GM12878 (cell line): ENCODE measurements around the gene ITGBL1. TPM values are rescaled to one million over a fixed set of nuclear protein-coding genes. Genes with fewer than 3 reads are reported as not detected.

Experiments used
- ATAC-seq: fragments of 200-7000 bp; cut with Tn5 transposase; 3 replicates; pipeline ENCODE4 v1.9.1; 2020; ENCODE audit warnings: mild to moderate bottlenecking, moderate library complexity
- BruUV-seq: library from RNA; stranded (reverse); fragments of 400-500 nt; replicated peaks from 2 replicates; lab custom pipeline; 2021; lab: Mats Ljungman, UMichigan
- CTCF ChIA-PET: fragments of 300-600 bp; sonication (Branson Sonifier 250); formaldehyde crosslinking; extraction: SDS; loops from one replicate; lab custom pipeline; 2021; ENCODE audit warnings: inconsistent platforms; lab: Yijun Ruan, JAX
- POLR2A ChIA-PET: fragments of 350-600 bp; formaldehyde crosslinking; extraction: SDS; loops from one replicate; lab custom pipeline; 2021; ENCODE audit warnings: inconsistent platforms; lab: Charles Lee
- RAD21 ChIA-PET: fragments of 300-600 bp; sonication (Branson Sonifier 250); formaldehyde crosslinking; loops from one replicate; lab custom pipeline; 2023; ENCODE audit warnings: antibody characterized with exemption; ENCODE audit not compliant: unreplicated experiment; lab: Charles Lee
- SMC1A ChIA-PET: fragments of 300-600 bp; sonication (Branson Sonifier 250); formaldehyde crosslinking; loops from one replicate; lab custom pipeline; 2023; ENCODE audit not compliant: unreplicated experiment, uncharacterized antibody; lab: Charles Lee
- DNase-seq: peaks from one replicate; pipeline ENCODE4 v3.0.0-alpha.2; 2011; ENCODE audit warnings: low read depth, low spot score
- FAIRE-seq: peaks from 3 replicates; lab custom pipeline; 2011; peaks lifted over from hg19 to GRCh38; lab: Jason Lieb, UNC
- H2AFZ ChIP-seq: 2 replicates; pipeline ENCODE4 v1.6.0; 2011; ENCODE audit warnings: low read depth, low read length, control low read depth; ENCODE audit not compliant: control insufficient read depth
- H3K27ac ChIP-seq: 2 replicates; pipeline ENCODE4 v1.5.1; 2011; ENCODE audit warnings: control low read depth; ENCODE audit not compliant: control insufficient read depth, insufficient read depth
- H3K27me3 ChIP-seq, 2 experiments: replicated peaks in 1 of 2; 2 replicates each; pipeline versions ENCODE4 v1.6.0 to v1.6.1; 2011; ENCODE audit warnings: low read length in 1 of 2; ENCODE audit not compliant: control insufficient read depth in 2 of 2, insufficient read depth in 2 of 2
- H3K36me3 ChIP-seq, 2 experiments: 2 replicates each; pipeline ENCODE4 v1.5.1; 2011; ENCODE audit warnings: low read length in 1 of 2; ENCODE audit not compliant: control insufficient read depth in 2 of 2, insufficient read depth in 2 of 2
- H3K4me1 ChIP-seq: 2 replicates; pipeline ENCODE4 v1.6.1; 2011; ENCODE audit warnings: mild to moderate bottlenecking, low read length, moderate library complexity, mixed read lengths; ENCODE audit not compliant: control insufficient read depth, insufficient read depth
- H3K4me2 ChIP-seq: 2 replicates; pipeline ENCODE4 v1.6.0; 2011; ENCODE audit warnings: control low read depth; ENCODE audit not compliant: control insufficient read depth, insufficient read depth
- H3K4me3 ChIP-seq: fragments of 200-600 bp; sonication (generic); 2 replicates; pipeline ENCODE4 v1.5.1; 2016
- H3K79me2 ChIP-seq: 2 replicates; pipeline ENCODE4 v1.6.0; 2011; ENCODE audit warnings: low read length; ENCODE audit not compliant: control insufficient read depth, insufficient read depth
- H3K9ac ChIP-seq: 2 replicates; pipeline ENCODE4 v1.8.0; 2011; ENCODE audit warnings: low read length, control low read depth, mixed read lengths; ENCODE audit not compliant: control insufficient read depth, insufficient read depth
- H3K9me3 ChIP-seq: replicated peaks from 3 replicates; pipeline ENCODE4 v1.5.1; 2011; ENCODE audit warnings: mild to moderate bottlenecking, low read length; ENCODE audit not compliant: control insufficient read depth, insufficient read depth
- H4K20me1 ChIP-seq: 2 replicates; pipeline ENCODE4 v1.6.0; 2011; ENCODE audit not compliant: control insufficient read depth, insufficient read depth
- HDAC6 ChIP-seq: fragments of 200-600 bp; sonication (generic); IDR thresholded peaks from one replicate; pipeline ENCODE4 v1.8.0; 2017; ENCODE audit warnings: antibody characterized with exemption; ENCODE audit not compliant: unreplicated experiment
- JUNB ChIP-seq: IDR thresholded peaks from 2 replicates; pipeline ENCODE4 v1.6.1; 2016; ENCODE audit warnings: antibody characterized with exemption, mild to moderate bottlenecking
- MYC ChIP-seq: IDR thresholded peaks from 2 replicates; pipeline ENCODE4 v1.6.1; 2011; ENCODE audit warnings: mild to moderate bottlenecking, low read length, moderate library complexity, inconsistent platforms; ENCODE audit not compliant: insufficient read depth, insufficient replicate concordance, insufficient read length, severe bottlenecking
- NBN ChIP-seq: fragments of 450-650 bp; IDR thresholded peaks from 2 replicates; pipeline ENCODE4 v1.6.1; 2016
- POLR2AphosphoS5 ChIP-seq: IDR thresholded peaks from 2 replicates; pipeline ENCODE4 v1.6.1; 2011; ENCODE audit warnings: mild to moderate bottlenecking, low read length, inconsistent platforms
- RCOR1 ChIP-seq: conservative IDR thresholded peaks from 2 replicates; pipeline ENCODE4 v1.6.1; 2012; ENCODE audit warnings: low read depth, low read length, improper control_type of control experiment
- YBX1 ChIP-seq: fragments of 450-650 bp; IDR thresholded peaks from 2 replicates; pipeline ENCODE4 v1.6.1; 2016; ENCODE audit warnings: antibody characterized with exemption
- WGBS: methylation state at CpG from one replicate; pipeline ENCODE4 v1.1.6; 2016; ENCODE audit warnings: low lambda C conversion rate; ENCODE audit not compliant: insufficient replicate concordance, insufficient coverage; ENCODE audit errors: missing lambda C conversion rate; 5-methylcytosine and 5-hydroxymethylcytosine counted together
- in situ Hi-C: fragments of 300-500 bp; cut with MboI; formaldehyde crosslinking; loops from 9 replicates; pipeline ENCODE4 v1.14.3; 2018; ENCODE audit warnings: mixed read lengths
- intact Hi-C: fragments of 100-400 bp; cut with micrococcal nuclease; formaldehyde crosslinking; loops from one replicate; pipeline ENCODE4 v1.14.2; 2022; ENCODE audit not compliant: unreplicated experiment
- polyA plus RNA-seq, 11 experiments: library from polyadenylated mRNA; depleted of rRNA in 4 of 11; unstranded in 6 of 11; stranded (reverse) in 5 of 11; fragments of >200 nt; fragmentation: Nextera tagmentation in 4 of 11; fragmentation: Illumina TruSeq in 1 of 11; extraction: Ambion mirVana in 4 of 11; extraction: Trizol in 1 of 11; gene quantifications; 1 replicate in 1 of 11; 2 replicates in 10 of 11; pipeline versions ENCODE4 v1.2.1 to v1.2.3, GENCODE V29; 2011 to 2016; ENCODE audit warnings: inconsistent platforms in 2 of 11, missing spikeins in 2 of 11, low read depth in 1 of 11
- total RNA-seq, 4 experiments: library from RNA; depleted of rRNA in 3 of 4; stranded (reverse); fragments of >200 nt in 3 of 4; fragmentation: Illumina TruSeq in 1 of 4; extraction: Trizol in 1 of 4; gene quantifications; 2 replicates each; pipeline versions ENCODE4 v1.2.1 to v1.2.3, GENCODE V29; 2013 to 2021

Gene ITGBL1
- total and polyA plus RNA-seq, 10 of the 15 experiments (the other 5 are each of a cell fraction or from before 2014, with no cell fraction given): 0.17 to 2.8 (median 0.28) TPM; not detected in 3

DNA sequence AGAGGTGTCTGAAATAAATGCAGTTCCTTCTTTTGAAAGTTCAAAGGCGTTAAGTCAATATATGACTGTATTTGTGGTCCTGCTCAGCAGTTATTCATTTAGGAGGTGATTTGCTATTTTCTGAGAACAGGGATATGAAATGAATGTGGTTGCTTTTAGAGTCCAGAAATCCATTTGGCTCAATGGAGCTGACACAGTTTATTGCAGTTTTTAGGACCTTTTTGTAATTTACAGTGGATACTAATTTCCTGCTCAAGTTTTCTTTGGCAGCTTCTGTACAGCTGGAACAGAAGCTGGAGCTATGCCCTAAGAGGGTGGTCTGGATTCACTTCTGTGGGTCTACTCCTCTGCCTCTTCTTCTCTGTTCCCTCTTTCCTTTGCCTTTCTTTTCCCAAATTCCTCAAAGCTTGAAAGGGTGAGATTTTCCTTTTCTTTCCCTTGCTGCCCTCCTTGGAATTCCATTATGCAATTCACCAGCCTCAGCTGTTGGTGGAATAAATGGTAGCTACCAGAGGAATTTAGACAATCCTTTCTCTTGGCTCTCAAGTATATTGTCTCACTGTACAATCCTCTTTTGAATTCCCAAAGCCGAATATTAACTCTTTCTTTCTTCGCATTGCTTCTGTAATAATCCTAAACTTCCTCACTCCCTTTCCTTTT, 39.9 kb downstream of the ITGBL1 start:
- ChIA-PET RAD21 (no interaction called here), POLR2A (no interaction called here), CTCF (interaction anchor here (0.6 to 1.6 kb wide), 2 partner anchors 22 to 43 kb away, joined by 4 read pairs; no protein-coding TSS in a partner anchor), SMC1A (interaction anchor here (1.3 to 1.4 kb wide), 2 partner anchors 9 to 229 kb away, joined by 3 to 6 read pairs; no protein-coding TSS in a partner anchor)
- BruUV-seq: no TSS peak
- no peak for DNase-seq
- in situ Hi-C loops: no loop called here
- Histone ChIP-seq H3K9me3 (no peaks in the 10 kb centered on the region), H3K79me2 (no peaks in the 10 kb centered on the region), H3K4me1 (no peaks in the 10 kb centered on the region), H3K27me3 (no peaks in the 10 kb centered on the region), H3K4me3 (no peak overlapping the region), H3K4me2 (no peak overlapping the region), H3K36me3 (no peaks in the 10 kb centered on the region), H3K27ac (no peak overlapping the region), H3K9ac (no peak overlapping the region), H4K20me1 (no peaks in the 10 kb centered on the region), H2AFZ (no peak overlapping the region)
- 53% methylated on average over 3 of the region's 3 CpGs for WGBS
- intact Hi-C loops: no loop called here
- no peak for TF ChIP-seq JUNB
- no peak for TF ChIP-seq RCOR1
- no peak for TF ChIP-seq NBN
- no peak for ATAC-seq
- FAIRE-seq: no peak

DNA sequence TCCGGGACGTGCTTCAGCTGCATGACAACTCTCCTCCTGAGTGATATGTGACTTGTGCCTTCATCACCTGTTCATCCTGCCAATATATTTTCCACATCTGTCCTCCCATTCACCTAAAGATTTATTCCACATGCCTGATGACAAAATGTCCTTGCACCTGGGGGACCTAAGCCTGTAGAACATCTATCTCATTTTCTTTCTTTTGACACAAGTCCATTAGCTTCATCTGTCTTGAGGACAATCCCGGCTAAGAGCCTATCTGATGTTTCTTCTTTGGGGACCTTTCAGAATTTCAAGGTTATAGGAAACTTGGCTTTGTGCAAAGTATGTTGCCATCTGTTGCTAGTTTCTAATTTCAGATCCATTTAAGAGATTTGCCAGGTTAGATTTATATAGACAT, 41.1 kb downstream of the ITGBL1 start:
- TF ChIP-seq MYC (no peak), HDAC6 (no peak), POLR2AphosphoS5 (no peak), YBX1 (no peak)
- H3K79me2 ChIP-seq: no peaks in the 10 kb centered on the region
- no peak overlapping the region for H3K4me2 ChIP-seq
- no peak overlapping the region for H3K4me3 ChIP-seq
- no peak overlapping the region for H2AFZ ChIP-seq
- no peaks in the 10 kb centered on the region for H3K4me1 ChIP-seq
- SMC1A ChIA-PET: interaction anchor here (0.6 to 1.3 kb wide), 3 partner anchors 10 to 264 kb away, joined by 3 to 6 read pairs (median 3); no protein-coding TSS in a partner anchor
- H3K9ac ChIP-seq: no peak overlapping the region
- no peak for FAIRE-seq
- no peak for DNase-seq
- no peaks in the 10 kb centered on the region for H4K20me1 ChIP-seq
- RAD21 ChIA-PET: no interaction called here
- in situ Hi-C loops (no loop called here), intact Hi-C loops (no loop called here)
- 11% methylated on average over 3 of the region's 3 CpGs for WGBS
- H3K36me3 ChIP-seq: no peaks in the 10 kb centered on the region
- no peak overlapping the region for H3K27ac ChIP-seq
- POLR2A ChIA-PET: no interaction called here
- ATAC-seq: no peak
- no TSS peak for BruUV-seq
- no peaks in the 10 kb centered on the region for H3K9me3 ChIP-seq
- CTCF ChIA-PET: interaction anchor here (1.6 kb wide), 1 partner anchor 21 kb away, joined by 4 read pairs; no protein-coding TSS in a partner anchor
- no peaks in the 10 kb centered on the region for H3K27me3 ChIP-seq
